ENCODE measurements around the gene LYZL6.
"Not testable (repeated sequence)": the region's sequence is repeated elsewhere in the genome, so short reads cannot be mapped to it uniquely, and the experiment has no call there.

LYZL6 gene

DNA sequence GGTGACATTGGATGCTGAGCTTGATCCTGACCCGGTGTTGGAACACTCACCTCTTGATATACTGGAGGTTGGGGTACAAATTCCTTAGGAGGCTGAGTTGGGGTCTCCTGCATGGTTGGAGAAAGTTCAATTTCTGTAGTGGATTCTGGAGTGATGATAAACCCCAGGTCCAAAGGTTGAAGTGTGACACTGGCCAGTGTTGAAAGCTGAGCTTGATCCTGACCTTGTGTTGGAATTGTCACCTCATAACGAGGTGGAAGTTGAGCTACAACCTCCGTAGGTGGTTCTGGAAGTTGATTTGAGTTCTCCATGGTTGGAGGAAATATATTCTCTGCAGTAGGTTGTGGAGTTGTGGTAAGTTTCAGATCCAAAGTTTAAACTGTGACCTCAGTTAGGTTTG is 34.1 kb downstream of the LYZL6 start:
- Histone ChIP-seq H3K36me3 (replicated peaks) (no peaks in the 10 kb centered on the region), H3K4me3 (no peak overlapping the region), H3K4me1 (peaks cover 3% of the 10 kb centered on the region; the same call in 1 of the 2 replicates), H3K9me3 (no peaks in the 10 kb centered on the region), H3K27me3 (ENCODE audit: low read depth) (no peaks in the 10 kb centered on the region)
- in situ Hi-C loops (cut with MboI; ENCODE audit: low sequenced_read_pairs): no loop called here
- no peak for DNase-seq (ENCODE audit: low spot score in 2 of 2)

DNA sequence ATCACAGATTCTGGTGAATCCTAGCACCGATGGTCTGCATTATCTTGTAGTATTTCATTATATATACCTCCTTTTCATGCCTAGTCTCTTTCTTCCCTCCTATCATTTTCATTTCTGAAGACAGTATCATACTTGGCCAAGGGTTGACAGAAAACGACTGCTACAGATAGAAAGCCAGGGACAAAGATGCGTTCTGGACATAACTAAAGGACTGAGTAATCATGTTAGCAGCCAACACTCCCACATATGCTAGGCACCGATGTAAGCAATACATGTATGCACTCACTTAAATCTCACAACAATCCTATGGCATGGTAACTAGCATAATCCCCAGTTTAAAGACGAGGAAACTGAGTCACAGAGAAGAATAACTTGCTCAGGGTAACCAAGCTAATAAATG is 35.8 kb downstream of the LYZL6 start:
- Histone ChIP-seq H3K4me3 (no peak overlapping the region), H3K9me3 (no peaks in the 10 kb centered on the region), H3K27me3 (ENCODE audit: low read depth) (no peaks in the 10 kb centered on the region), H3K4me1 (peaks cover 18% of the 10 kb centered on the region), H3K36me3 (replicated peaks) (no peaks in the 10 kb centered on the region)
- DNase-seq (ENCODE audit: low spot score in 2 of 2): no peak
- in situ Hi-C loops (cut with MboI; ENCODE audit: low sequenced_read_pairs): no loop called here

DNA sequence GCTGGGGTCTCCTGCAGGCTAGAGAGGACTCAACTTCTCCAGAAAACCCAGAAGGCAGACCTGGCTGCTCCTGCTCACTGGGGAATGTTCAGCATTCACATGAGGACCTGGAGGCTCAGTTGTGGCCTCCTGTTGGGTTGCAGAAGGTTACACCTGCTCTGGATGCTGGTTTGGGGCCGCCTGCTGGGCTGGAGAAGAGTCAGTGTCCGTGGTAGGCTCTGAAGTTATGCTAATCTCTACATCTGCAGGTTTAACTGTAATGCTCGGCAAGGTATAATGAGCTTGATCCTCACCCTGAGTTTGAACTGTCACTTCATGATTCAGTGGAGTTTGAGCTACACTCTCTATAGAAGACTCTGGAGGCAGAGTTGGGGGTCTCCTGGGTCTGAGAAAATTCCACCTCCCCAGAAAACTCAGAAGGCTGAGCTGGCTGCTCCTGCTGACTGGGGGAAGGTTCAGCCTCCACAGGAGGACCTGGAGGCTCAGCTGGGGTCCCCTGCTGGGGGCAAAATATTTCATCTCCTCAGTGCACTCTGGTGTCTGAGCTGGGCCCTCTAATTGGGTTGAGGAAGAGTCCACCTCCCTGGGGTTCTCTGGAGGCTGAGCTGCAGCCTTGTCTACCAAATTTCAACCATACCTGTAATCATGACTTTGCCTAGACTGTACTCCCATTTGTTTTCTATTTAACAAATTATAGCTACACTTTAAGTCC is 36.4 kb downstream of the LYZL6 start:
- H3K36me3 ChIP-seq (replicated peaks): no peaks in the 10 kb centered on the region
- in situ Hi-C loops (cut with MboI; ENCODE audit: low sequenced_read_pairs): no loop called here
- H3K27me3 ChIP-seq (ENCODE audit: low read depth): no peaks in the 10 kb centered on the region
- DNase-seq (ENCODE audit: low spot score in 2 of 2): no peak
- no peaks in the 10 kb centered on the region for H3K9me3 ChIP-seq
- no peak overlapping the region for H3K4me3 ChIP-seq
- H3K4me1 ChIP-seq: peaks cover 18% of the 10 kb centered on the region

DNA sequence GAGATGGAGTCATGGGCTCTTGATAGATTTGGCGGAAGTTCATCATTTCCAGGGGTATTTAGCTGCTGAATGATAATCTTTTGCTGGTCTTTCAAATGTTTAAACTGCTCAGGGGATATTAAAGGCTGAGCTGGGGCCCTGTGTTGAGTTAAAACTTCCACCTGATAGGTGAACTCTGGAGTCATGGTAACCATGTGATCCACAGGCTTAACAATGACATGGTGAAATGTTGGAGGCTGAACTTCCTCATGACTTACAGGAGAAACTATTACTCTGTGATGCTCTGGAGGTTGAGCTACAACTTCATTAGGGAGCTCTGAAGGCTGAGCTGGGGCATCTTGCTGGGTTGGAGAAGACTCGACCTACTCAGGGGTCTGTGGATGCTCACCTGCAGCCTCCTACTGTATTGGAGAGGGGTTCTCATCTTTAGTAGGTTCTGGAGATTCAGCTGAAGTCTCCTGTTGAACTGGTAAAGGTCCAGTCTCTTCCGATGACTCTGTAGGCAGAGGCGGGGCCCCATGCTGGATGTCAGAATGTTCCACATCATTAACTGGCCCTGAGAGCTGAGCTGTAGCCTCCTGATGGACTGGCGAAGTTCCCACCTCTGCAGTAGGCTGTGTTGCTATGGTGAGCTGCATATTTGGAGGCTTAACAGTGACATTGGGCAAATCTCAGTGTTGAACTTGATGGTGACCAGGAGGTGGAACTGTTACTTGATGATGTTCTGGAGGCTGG is 37.2 kb downstream of the LYZL6 start:
- in situ Hi-C loops (cut with MboI; ENCODE audit: low sequenced_read_pairs): no loop called here
- Histone ChIP-seq H3K9me3 (no peaks in the 10 kb centered on the region), H3K4me3 (no peak overlapping the region), H3K27me3 (ENCODE audit: low read depth) (no peaks in the 10 kb centered on the region), H3K4me1 (peaks cover 18% of the 10 kb centered on the region), H3K36me3 (replicated peaks) (no peaks in the 10 kb centered on the region)
- no peak for DNase-seq (ENCODE audit: low spot score in 2 of 2)

DNA sequence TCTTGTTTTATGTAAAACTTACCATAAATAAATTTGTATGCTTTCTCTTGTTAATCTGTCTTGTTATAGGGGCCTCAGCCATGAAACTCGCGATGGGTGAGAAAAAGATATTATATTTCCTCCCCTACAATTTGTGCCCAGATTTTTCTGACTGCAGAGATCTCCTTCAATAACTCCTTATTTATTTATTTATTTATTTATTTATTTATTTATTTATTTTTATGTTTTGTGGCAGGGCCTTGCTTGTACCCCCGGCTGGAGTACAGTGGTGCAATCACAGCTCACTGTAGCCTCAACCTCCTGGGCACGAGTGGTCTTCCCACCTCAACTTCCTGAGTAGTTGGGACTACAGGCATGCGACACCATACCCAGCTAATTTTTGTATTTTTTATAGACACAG is 40.1 kb downstream of the LYZL6 start:
- no peaks in the 10 kb centered on the region for H3K27me3 ChIP-seq (ENCODE audit: low read depth)
- peaks cover 18% of the 10 kb centered on the region for H3K4me1 ChIP-seq
- H3K9me3 ChIP-seq: no peaks in the 10 kb centered on the region
- no peak for DNase-seq (ENCODE audit: low spot score in 2 of 2)
- in situ Hi-C loops (cut with MboI; ENCODE audit: low sequenced_read_pairs): no loop called here
- no peak overlapping the region for H3K4me3 ChIP-seq
- no peaks in the 10 kb centered on the region for H3K36me3 ChIP-seq (replicated peaks)

DNA sequence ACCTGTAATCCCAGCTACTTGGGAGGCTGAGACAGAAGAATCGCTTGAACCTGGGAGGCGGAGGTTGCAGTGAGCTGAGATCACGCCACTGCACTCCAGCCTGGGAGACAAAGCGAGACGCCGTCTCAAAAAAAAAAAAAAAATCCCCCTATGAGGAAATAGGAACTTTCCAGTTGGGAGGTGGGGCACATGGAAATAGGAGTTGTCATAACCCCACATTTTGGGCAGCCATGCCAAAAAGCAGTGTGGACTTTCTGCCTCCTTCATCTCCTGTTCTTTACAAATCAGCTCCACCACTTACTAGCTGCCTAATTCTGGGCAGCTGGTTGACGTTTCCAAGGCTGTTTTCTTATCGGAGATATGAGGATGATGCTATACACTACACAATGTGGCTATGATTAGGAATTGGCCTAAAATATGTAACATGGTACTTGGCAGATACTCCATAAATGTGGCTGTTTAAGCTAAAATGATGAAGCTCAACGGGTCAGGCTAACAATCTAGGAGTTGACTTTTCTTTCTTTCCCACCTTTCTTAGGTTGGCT is 41.8 kb downstream of the LYZL6 start:
- no peaks in the 10 kb centered on the region for H3K36me3 ChIP-seq (replicated peaks)
- in situ Hi-C loops (cut with MboI; ENCODE audit: low sequenced_read_pairs): no loop called here
- peaks cover 18% of the 10 kb centered on the region for H3K4me1 ChIP-seq
- no peak for DNase-seq (ENCODE audit: low spot score in 2 of 2)
- H3K9me3 ChIP-seq: no peaks in the 10 kb centered on the region
- no peak overlapping the region for H3K4me3 ChIP-seq
- H3K27me3 ChIP-seq (ENCODE audit: low read depth): no peaks in the 10 kb centered on the region

DNA sequence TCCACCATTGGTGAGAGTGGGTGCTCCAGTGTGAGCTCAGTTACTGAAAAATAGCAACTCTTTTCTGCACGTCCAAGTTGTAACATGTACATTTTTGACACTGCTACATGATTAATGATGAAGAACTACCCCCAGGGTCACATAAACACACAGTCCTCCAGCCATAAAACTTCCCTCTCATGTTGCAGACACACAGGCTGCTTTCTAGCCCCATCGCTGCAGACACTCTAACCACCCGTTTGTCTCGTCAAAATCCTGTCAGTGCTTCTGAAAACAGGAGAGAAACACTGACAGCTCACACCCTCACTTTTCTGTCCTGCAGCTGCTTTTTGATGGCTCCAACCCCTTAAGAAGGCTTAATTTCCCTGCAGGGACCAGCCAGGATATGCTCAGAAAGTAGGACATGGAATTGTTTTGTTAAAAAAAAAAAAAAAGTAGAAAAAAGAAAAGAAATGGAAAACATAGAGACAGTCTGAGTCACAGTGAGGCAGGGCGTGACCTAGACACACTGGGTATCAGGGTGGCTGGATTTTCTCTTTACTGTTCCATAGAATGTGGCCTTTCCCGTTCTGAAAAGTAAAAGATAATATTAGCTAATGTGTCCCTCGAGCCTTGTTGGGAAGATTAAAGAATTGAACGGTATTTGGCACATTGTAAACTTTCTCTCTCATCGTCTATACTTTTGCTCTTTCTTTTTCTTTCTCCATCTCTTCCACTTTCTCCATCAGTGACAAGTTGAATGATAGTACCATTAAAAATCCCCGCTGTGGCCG is 42.6 kb downstream of the LYZL6 start:
- H3K4me3 ChIP-seq: no peak overlapping the region
- peaks cover 18% of the 10 kb centered on the region for H3K4me1 ChIP-seq
- H3K9me3 ChIP-seq: no peaks in the 10 kb centered on the region
- no peaks in the 10 kb centered on the region for H3K27me3 ChIP-seq (ENCODE audit: low read depth)
- in situ Hi-C loops (cut with MboI; ENCODE audit: low sequenced_read_pairs): no loop called here
- no peak for DNase-seq (ENCODE audit: low spot score in 2 of 2)
- H3K36me3 ChIP-seq (replicated peaks): no peaks in the 10 kb centered on the region

DNA sequence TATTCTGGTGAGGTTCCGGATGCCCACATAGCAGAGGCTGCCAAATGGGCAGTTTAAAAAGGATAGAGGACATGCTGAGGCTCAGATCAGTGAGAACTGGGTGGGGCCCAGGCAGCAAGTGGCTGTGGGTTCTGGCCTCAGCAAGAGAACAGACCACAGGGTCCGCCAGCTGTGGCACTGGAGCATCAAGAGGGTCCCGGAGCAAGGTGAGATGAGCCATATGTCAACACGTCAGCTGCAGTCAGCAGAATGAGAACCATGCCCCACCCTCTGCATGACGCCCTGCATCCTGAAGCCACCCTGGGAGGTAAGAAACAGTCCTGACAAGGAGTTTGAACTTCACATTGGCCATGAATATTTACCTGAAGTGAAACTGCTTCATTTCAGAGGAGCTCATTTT is 43.2 kb downstream of the LYZL6 start:
- Histone ChIP-seq H3K4me1 (peaks cover 18% of the 10 kb centered on the region), H3K27me3 (ENCODE audit: low read depth) (no peaks in the 10 kb centered on the region), H3K9me3 (no peaks in the 10 kb centered on the region), H3K4me3 (no peak overlapping the region), H3K36me3 (replicated peaks) (no peaks in the 10 kb centered on the region)
- in situ Hi-C loops (cut with MboI; ENCODE audit: low sequenced_read_pairs): no loop called here
- DNase-seq (ENCODE audit: low spot score in 2 of 2): no peak

DNA sequence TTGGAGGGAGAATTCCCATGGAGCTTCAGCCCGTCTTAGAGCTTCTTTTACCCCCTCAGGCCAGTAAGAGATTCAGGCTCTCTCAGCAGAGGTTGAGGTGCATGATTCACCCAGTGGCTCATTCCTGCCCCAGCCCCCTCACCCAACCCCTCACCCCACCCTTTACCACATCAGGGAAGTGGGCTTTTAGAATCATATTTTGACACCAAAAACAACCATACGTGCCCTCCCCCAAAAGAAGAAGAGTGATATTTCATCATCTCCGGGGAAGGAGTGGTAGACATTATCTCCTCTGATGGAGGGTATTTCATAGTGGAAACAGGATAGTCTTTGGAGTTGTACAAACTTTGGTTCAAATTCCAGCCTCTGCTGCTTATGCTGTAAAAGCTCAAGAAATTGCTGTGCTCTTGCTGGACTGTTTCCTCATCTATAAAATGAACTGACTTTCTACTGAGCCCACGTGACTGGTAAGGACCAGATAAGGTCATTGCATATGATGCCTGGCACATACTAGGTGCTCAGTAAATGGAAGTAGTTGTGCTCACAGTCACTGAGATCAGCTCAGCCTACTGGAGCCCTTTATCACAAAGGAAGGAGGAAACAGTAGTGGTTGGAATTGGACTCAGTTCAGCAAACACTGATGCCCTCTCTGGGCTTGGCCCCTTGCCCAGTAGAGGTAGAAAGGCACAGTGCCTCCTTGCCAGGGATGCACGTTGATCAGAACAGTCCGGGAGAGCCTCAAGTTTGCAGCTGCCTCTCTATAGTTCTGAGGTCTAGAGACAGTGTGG is 45.0 kb downstream of the LYZL6 start:
- no peak for DNase-seq (ENCODE audit: low spot score in 2 of 2)
- Histone ChIP-seq H3K4me1 (peaks cover 7% of the 10 kb centered on the region), H3K9me3 (no peaks in the 10 kb centered on the region), H3K27me3 (ENCODE audit: low read depth) (no peaks in the 10 kb centered on the region), H3K4me3 (no peak overlapping the region), H3K36me3 (replicated peaks) (no peaks in the 10 kb centered on the region)
- in situ Hi-C loops (cut with MboI; ENCODE audit: low sequenced_read_pairs): no loop called here

DNA sequence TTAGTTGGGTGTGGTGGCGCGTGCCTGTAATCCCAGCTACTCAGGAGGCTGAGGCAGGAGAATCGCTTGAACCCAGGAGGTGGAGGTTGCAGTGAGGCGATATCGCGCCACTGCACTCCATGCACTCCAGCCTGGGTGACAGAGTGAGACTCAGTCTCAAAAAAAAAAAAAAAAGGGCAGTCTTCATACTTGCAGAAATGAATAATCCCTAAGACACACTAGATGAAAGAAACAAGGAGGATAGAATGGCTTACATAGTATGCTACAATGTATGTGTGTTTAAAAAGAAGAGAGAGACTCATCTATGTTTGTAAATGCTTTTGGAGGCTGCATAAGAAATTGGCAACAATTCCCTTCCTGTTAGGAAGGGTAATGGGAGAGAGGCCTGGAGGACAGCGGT is 45.7 kb downstream of the LYZL6 start:
- H3K4me3 ChIP-seq; DNase-seq (ENCODE audit: low spot score in 2 of 2); H3K9me3 ChIP-seq; in situ Hi-C loops (cut with MboI; ENCODE audit: low sequenced_read_pairs); H3K4me1 ChIP-seq; H3K36me3 ChIP-seq (replicated peaks); H3K27me3 ChIP-seq (ENCODE audit: low read depth): not testable (repeated sequence)

DNA sequence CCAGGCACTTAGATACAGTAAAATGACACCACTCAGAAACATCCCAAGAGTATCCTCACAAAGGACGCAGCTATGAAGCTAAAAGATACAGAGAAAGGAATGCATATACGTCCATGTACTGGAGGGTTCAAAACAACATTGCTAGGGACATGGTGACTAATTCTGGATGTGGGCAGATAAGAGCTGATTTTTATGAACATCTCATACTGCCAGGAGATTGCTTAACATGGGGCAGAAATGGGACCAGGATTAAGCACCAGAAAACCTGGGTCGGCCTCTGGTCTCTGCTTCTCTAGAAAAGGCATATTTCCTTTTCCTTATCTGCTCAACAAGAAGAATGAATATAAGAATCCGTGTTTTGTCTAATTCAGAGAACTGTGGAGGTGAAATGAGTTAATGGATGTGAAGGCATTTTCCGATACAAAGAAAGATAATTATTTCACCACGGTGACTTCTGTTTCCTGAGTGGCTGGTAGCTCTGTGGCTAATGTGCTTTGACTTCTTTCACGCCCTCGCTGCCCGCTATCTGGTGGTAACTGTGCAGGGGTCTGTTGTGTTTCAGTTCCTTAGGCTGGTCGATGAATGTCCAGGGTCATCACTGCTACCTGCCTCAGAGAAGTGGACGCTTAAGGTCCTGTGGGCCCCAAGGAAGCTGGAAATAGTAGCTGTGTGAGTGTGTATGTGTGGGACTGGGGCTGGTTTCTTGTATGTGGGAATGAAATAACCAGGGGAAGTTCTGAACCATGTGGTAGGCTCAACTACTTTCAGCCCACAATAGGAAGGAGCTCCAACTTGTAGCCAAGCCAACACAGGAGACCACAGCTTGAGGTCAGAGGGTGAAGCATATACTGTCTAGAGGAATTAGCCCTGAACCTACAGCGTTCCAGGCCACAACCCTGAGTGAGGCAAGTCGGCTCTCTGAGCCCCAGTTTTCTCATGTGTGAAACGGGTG is 47.6 kb downstream of the LYZL6 start:
- no peaks in the 10 kb centered on the region for H3K36me3 ChIP-seq (replicated peaks)
- H3K4me3 ChIP-seq: no peak overlapping the region

DNA sequence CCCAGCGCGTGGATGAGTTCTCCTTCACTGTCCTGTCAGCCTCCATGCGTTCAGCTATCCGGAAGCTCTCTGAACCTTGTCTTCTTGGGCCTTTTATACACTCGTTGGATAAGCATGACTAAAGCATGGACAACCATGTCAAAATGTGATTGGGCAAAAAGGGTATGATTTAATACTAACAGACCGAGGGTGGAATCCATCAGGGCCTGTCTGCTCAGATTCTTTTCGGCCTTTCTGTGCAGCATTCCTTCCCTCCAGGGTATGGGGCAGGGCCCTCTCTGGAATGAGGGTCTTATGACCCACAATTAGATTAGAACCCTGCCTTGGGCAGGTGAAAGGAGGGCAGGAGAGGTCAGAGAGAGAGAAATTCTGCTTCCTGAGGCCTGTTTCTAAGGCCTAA is 49.3 kb downstream of the LYZL6 start:
- no peaks in the 10 kb centered on the region for H3K27me3 ChIP-seq (ENCODE audit: low read depth)
- no peak overlapping the region for H3K4me3 ChIP-seq
- H3K4me1 ChIP-seq: peaks cover 6% of the 10 kb centered on the region; the same call in 1 of the 2 replicates
- H3K9me3 ChIP-seq: no peaks in the 10 kb centered on the region
- H3K36me3 ChIP-seq (replicated peaks): no peaks in the 10 kb centered on the region
- in situ Hi-C loops (cut with MboI; ENCODE audit: low sequenced_read_pairs): no loop called here
- no peak for DNase-seq (ENCODE audit: low spot score in 2 of 2)

More for the DNA sequence above, 47.6 kb downstream of the LYZL6 start:
- Histone ChIP-seq H3K4me1 (no peaks in the 10 kb centered on the region), H3K27me3 (ENCODE audit: low read depth) (no peaks in the 10 kb centered on the region), H3K9me3 (no peaks in the 10 kb centered on the region)
- in situ Hi-C loops (cut with MboI; ENCODE audit: low sequenced_read_pairs): no loop called here
- no peak for DNase-seq (ENCODE audit: low spot score in 2 of 2)

Measured in HAP-1 (cell line).